Fibroblast of peridontal ligament (primary cell): ENCODE measurements around the gene SPAG9.

Experiments
- DNase-seq: peaks from one replicate; pipeline ENCODE4 v3.0.0-alpha.2; 2010; ENCODE audit errors: extremely low read depth

Gene SPAG9

GRCh38 chr17:50995668-50996067, 125.0 kb downstream of the SPAG9 start:
- no peak for DNase-seq

DNA sequence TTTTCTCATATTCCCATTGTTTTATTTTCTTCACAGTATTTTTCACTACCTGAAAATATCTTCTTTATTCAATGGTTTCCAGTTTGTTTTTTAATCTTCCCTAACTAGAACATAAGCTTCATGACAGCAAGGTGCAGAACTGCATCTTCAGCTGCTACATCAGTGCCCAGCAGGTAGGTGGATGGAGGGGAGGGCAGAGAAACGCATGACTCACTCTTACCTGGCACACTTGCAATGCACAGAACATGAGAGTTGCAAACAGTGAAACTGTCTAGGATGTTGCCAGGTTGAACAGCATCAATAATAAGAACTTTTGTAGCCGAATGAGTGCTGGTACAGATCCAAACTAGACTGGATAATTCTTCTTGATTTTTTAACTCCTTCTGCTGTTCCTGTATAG, 127.1 kb downstream of the SPAG9 start:
- DNase-seq = no peak

- no peak for DNase-seq
Observed at GRCh38 chr17:50989149-50989548, 131.5 kb downstream of the SPAG9 start.

- DNase-seq = no peak
Observed at GRCh38 chr17:50988427-50988826, 132.2 kb downstream of the SPAG9 start.

GRCh38 chr17:50986989-50987660, 133.5 kb downstream of the SPAG9 start:
- peak; percentile 84 for DNase-seq

GRCh38 chr17:50981279-50981678, 139.4 kb downstream of the SPAG9 start:
- DNase-seq = no peak

DNA sequence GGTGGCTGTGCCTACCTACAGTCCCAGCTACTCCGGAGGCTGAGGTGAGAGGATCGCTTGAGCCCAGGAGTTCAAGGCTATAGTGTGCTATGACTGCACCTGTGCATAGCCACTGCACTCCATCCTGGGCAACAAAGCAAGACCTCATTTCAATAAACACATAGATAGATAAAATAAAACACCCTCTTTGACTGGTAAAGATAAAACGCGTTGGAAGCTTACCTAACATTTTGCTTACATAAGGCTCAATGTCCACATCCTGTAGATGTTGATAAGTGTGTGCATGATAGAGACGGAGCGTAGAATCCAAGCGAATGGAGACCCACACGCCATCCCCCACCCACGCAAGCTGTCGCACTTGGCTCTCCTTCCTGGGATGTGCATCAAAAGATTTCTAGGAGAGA, 141.1 kb downstream of the SPAG9 start:
- DNase-seq = no peak

DNA sequence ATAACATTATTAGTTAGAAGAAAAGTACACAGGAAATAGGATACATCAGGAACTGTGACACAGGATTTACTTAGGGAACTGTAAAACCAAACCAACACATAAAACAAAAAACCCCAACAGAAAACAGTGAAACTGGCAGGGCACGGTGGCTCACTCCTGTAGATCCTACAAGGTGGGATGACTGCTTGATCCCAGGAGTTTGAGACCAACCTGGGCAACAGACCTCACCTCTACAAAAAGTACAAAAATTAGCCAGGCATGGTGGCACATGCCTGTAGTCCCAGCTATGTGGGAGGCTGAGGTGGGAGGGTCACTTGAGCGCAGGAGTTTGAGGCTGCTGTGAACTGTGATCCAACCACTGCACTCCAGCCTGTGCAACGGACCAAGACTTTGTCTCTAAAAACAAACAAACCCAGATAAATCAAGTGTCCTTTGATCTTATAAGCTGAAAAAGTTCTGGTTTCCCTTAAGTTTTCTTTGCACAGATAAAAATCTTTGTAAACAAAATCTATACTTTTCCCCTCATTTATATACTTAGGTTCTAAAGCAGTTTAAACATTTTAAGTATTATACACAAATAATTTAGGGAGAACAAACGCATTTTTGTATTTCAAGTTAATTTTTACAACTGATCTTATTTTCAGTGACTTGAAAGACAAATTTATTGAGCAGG, 143.0 kb downstream of the SPAG9 start:
- DNase-seq = no peak

- DNase-seq = no peak
Observed at GRCh38 chr17:50976951-50977472, 143.7 kb downstream of the SPAG9 start.

GRCh38 chr17:50973557-50974494, 146.8 kb downstream of the SPAG9 start:
- DNase-seq = no peak

DNA sequence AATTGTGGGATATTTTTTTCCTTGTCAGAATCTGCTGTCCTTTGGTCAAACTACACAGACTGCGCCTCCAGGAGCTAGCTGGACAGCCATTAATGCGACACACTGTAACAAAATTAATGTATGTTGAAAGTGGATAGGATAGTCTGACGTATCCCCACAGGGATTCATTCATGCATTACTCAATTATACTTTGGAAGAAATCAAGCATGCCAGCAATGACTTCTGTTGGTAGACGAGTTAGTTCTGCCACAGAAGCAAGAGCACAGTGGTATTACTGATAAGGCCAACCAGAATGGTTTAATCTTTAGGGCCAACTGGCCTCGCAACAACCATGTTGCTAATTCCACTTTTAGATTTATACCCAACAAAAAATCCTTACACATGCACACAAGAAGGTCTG, 148.1 kb downstream of the SPAG9 start:
- no peak for DNase-seq

GRCh38 chr17:50967795-50968194, 152.9 kb downstream of the SPAG9 start:
- DNase-seq = peak; percentile 82

DNA sequence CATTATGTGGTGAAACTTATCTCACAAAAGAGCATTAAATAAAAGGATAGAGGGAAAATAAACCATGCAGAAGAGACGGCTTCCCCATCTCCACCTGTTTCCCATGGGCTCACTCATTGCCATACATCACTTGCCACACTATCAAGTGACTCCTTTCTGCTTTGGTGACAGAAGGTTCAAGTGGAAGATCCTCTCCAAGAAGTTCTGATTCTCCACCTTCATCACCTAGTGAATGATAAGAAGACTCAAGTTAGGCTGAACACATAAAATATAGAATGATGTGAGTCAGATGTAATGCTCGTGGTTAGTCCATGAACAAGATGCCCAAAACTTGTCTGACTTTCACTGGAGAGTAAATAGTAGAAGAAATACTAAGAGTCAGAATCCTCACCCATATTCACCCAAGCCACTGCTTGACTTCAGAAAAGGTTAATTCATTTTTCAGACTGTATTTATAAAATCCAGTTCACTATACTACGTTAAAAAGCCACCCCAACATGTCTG, 154.5 kb downstream of the SPAG9 start:
- no peak for DNase-seq

DNA sequence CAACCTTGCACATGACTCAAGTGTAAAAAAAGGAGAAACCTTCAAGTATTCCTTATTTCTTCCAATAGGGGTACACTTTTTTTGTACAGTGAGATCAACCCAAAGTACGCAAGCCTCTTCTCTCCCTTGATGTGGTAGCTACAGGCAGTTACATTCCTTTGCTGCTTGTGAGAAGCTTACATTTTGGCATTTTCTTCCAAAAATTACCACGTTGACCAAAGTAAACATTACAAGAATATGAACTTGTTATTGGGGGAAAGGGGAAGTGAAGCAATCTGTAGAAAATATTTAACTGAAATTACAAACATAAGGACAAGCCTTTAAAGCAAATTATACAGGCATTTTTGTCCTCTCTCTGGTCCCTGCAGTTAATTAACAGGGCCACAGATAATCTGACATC, 157.5 kb downstream of the SPAG9 start:
- DNase-seq = peak; percentile 85

- no peak for DNase-seq
Observed at GRCh38 chr17:50961282-50962220, 159.1 kb downstream of the SPAG9 start.

- DNase-seq = no peak
Observed at GRCh38 chr17:50959341-50959740, 161.3 kb downstream of the SPAG9 start.

DNA sequence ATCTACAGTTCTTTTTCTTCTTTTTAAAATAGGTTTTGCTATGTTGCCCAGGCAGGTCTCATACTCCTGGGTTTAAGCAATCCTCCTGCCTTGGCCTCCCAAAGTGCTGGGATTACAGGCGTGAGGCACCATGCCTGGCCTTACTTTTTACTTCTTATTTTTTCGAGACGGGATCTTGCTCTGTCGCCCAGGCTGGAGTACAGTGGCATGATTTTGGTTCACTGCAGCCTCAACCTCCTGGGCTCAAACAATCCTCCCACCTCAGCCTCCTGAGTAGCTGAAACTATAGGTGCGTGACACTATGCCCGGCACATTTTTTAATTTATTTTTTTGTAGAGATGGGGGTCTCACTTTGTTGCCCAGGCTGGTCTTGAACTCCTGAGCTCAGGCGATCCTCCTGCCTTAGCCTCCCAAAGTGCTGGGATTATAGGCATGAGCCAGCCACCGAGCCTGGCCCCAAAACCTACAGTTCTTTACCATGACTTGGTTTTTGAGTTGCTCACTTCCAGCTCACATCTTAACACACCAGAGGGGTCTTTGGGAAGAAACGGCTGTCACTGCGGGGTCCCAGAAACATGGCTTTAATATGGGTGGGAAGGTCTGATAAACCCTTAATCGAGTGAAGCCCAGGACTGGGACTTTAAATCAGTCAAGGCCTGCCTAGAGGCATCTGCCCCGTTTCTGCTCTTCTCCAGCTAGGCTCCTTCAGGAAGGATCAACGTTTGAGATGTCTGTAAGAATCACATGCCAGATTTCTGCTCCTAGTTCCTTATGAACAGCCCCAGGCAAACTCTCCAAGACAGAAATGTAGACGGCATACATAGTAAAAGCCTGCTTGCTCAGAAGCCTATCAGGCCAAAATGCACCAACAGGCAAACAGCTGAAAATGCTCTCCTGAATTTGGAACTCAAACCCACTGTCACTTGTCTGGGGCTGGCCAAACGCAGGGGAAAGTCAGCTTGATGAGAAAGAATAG, 162.8 kb downstream of the SPAG9 start:
- DNase-seq = no peak

- DNase-seq = peak; percentile 60
Observed at GRCh38 chr17:50956750-50957523, 163.7 kb downstream of the SPAG9 start.

GRCh38 chr17:50956409-50956749, 164.3 kb downstream of the SPAG9 start:
- no peak for DNase-seq
